Endothelial cell of coronary artery (primary cell): ENCODE data around the gene SLC38A11. TPM values are rescaled to one million over a fixed set of nuclear protein-coding genes. Genes with fewer than 3 reads are reported as not detected.

Experiments used
- total RNA-seq: library from RNA; depleted of rRNA; stranded (reverse); fragments of >200 nt; gene quantifications from 2 replicates; pipeline ENCODE4 v1.2.3, GENCODE V29; 2014

Gene SLC38A11
- total RNA-seq: not detected in 2 replicates

DNA sequence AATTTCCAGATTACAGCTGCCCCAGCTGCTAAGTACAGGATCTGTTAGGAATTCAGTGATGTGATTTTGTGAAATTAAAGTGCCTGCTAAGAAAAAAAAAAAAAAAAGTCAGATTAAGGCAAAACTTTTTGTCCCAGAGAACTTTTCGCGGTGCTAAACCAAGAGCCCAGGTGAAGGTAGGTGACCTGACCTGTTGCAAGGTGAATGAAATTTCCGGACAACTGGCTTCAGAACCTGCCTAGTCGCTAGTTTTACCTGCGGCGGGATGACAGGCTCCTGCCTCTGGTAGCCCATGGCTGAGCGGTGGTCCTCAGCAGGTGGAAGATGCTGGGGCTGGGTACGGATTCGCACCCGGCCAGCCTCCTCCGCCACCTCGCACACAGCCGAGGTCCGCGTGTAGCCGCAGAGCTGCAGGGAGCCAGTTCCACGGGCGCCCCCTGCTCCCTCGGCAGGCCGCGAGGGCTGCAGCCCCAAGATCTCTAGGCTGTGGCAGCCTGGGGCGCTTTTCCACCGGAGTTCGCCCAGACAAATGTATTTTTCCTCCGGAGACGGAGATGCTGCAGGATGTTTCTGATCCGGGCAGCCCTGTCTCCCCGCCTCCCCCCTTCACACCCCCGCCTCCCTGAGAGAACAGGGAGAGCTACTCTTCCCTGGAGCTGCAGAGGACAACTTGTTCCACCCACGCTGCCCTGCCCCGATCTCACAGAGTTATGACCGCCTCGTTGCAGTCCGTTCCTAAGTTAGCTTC is at the start of gene SLC38A11:
Gene SLC38A11, minus strand, starts transcription at position 572 of the 748 bp plus-strand sequence. Its CDS starts 278 bp downstream, at position 294.

Other genes starting within 250 kb of the SLC38A11 start
- 5.7 and 6.7 TPM in 2 replicates for gene COBLL1, start 113.7 kb downstream of the SLC38A11 start, total RNA-seq
- gene SCN3A, start 248.5 kb upstream of the SLC38A11 start, total RNA-seq: 0.09 TPM in 1 of 2 replicates, not detected in the other